CD4-positive, alpha-beta T cell treated with Interleukin-12 subunit alpha and Interleukin-12 subunit beta, for 1 hour (primary cell): Measurements from ENCODE around the gene KLRK1.
"Not testable (repeated sequence)": the region's sequence is repeated elsewhere in the genome, so short reads cannot be mapped to it uniquely, and the experiment has no call there.

Source experiments
- DNase-seq: peaks from one replicate; pipeline ENCODE4 v3.0.0-alpha.2; 2020

Gene KLRK1

DNA sequence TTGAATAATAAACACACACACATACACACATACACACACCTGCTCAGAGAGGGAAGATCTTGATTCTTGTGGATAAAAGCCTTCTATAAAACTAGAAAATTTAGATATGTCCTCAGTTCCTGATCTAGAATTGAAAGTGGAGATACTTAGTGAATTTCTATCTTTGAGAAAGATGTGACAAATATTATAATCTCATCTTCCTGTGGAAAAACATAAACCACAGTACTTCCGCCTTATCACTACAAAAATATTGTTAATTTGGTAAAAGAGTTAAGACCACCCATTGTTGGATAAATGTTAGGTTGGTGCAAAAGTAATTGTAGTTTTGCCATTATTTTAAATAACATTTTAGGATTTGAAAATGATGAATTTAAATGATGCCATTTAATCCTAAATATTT is at the start of gene KLRK1:
Gene KLRK1 (minus strand): TSS at position 138 of the 400 bp plus-strand sequence. CDS start 1,231 bp downstream, outside the sequence.
- DNase-seq = no peak

DNA sequence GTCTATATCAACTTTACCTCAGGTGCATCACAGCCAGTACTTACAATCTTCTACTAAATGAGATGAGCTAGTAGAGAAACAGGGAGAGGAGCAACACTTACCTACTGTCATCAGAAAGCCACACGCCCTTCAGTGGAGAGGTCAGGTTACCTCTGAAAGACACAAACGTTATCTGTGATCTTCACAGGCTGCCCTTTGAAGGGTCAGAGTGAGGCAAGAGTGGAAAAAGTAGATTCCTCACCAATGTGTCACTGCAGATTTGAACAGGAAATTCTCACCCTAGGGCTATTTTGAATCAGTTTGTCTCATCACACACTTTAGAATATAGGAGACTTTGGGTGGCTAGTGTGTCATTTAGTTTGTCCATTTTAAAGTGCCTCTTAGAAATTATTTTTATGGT is 47.8 kb upstream of the KLRK1 start:
- DNase-seq = not testable (repeated sequence)

DNA sequence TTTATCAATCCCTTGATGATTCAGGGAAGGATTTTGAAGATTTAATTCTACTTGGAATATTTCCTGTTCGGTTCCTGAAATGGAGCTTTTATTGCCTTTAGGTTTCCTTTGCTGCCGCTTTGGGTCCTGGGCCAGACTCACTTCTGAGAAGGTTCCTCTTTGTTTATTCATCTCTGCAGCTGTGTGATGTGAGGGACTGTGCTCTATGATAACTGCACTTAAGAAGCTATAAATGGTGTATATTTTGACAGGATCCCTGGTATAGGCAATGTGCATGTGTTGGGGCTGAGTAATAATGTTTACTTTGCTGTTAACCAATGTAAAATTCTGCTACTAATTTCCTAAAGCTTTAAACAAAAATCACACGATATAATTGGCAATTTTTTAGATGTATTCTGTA is 46.0 kb upstream of the KLRK1 start, which contains the start of gene KLRC2:
Gene KLRC2 (minus strand): TSS at position 195 of the 400 bp plus-strand sequence. CDS start 24 bp downstream, at position 171.
- DNase-seq = not testable (repeated sequence)

DNA sequence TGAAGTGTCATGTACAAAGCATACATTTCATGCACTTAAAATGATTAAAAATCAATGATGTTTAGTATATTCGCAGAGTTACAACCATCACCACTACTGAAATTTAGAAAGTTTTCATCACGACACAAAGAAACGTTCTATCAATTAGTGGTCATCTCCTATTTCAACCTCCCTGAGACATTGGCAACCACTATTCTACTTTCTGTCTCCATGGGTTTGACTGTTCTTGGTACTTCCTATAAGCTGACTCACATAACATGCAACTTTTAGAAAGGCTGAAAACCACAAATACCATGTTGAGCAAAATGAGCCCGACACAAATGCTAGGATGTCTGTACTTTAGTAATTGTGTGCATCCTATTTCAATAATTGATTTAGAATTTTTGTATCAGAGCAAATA is 40.8 kb upstream of the KLRK1 start:
- DNase-seq = not testable (repeated sequence)

DNA sequence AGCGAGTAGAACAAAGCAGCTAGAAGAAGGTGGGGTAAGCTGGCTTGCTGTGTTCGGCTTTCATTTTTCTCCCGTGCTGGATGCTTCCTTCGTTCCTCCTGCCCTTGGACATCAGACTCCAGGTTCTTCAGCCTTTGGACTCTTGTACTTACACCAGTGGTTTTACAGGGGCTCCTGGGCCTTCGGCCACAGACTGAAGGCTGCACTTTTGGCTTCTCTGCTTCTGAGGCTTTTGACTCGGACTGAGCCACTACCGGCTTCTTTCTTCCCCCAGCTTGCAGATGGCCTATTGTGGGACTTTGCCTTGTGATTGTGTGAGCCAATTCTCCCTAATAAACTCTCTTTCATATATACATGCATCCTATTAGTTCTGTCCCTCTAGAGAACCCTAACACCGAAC is 36.1 kb upstream of the KLRK1 start:
- DNase-seq = not testable (repeated sequence)

DNA sequence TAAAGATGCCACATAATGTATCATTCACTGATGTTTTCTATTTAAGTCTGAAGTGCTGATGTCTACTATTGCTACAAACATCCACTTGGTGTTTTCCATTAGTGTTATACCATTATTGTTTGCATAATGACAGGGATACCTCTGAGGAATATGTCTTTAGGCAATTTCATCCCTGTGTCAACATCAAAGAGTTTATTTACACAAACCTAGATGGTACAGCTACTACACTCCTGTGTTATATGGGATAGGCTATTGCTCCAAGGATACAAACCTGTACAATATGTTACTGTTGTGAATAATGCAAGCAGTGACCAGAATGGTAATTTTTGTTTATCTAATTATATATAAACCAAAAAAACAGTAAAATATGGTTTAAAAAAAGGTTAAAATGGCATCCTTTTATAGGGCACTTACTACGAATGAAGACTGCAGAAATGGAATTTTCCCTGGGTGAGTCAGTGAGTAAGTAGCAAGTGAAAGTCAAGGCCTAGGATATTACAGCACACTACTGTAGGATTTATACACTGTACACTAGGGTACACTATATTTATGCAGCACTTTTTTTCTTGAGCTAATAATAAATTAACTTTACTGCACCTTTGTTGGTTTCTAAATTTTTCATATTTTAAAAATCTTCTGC is 34.5 kb upstream of the KLRK1 start:
- not testable (repeated sequence) for DNase-seq

DNA sequence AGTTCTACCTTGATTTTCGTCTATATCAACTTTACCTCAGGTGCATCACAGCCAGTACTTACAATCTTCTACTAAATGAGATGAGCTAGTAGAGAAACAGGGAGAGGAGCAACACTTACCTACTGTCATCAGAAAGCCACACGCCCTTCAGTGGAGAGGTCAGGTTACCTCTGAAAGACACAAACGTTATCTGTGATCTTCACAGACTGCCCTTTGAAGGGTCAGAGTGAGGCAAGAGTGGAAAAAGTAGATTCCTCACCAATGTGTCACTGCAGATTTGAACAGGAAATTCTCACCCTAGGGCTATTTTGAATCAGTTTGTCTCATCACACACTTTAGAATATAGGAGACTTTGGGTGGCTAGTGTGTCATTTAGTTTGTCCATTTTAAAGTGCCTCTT is 32.3 kb upstream of the KLRK1 start:
- not testable (repeated sequence) for DNase-seq

DNA sequence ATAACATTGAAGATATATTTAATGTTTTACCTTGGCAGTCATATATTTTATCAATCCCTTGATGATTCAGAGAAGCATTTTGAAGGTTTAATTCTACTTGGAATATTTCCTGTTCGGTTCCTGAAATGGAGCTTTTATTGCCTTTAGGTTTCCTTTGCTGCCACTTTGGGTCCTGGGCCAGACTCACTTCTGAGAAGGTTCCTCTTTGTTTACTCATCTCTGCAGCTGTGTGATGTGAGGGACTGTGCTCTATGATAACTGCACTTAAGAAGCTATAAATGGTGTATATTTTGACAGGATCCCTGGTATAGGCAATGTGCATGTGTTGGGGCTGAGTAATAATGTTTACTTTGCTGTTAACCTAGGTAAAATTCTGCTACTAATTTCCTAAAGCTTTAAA is 30.5 kb upstream of the KLRK1 start, which contains the start of gene KLRC3:
Gene KLRC3 (minus strand): TSS at position 262 of the 400 bp plus-strand sequence. CDS start 45 bp downstream, at position 217.
- DNase-seq = not testable (repeated sequence)

DNA sequence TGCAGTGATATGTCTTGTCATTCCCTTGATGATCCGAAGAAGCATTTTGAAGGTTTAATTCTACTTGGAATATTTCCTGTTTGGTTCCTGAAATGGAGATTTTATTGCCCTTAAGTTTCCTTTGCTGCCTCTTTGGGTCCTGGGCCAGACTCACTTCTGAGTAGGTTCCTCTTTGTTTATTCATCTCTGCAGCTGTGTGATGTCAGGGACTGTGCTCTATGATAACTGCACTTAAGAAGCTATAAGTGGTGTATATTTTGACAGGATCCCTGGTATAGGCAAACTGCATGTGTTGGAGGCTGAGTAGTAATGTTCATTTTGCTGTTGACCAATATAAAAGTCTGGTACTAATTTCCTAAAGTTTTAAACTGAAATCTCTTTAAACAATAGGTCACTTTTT is 19.6 kb upstream of the KLRK1 start, which contains the start of gene KLRC4:
Gene KLRC4 (minus strand): TSS at position 366 of the 400 bp plus-strand sequence. CDS start 182 bp downstream, at position 184.
- DNase-seq = peak; percentile 49

DNA sequence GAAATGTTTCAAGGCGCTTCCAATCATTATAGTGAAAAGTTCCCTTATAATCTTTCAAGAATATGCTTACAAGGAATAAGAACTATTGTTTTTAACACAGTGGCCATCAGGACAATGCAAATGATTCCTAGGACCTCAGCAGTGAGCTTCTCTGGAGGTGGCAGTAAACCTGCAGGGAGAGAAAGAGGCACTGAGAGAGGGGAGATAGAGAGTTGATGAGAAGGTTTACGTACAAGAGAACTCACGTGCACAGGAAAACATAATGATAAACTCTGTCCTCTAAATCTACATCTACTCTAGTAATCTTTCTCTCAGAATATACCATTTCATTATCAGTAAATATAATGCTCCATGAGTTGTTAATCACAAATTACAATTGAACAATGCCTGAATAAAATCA is 19.0 kb upstream of the KLRK1 start:
- DNase-seq = no peak

DNA sequence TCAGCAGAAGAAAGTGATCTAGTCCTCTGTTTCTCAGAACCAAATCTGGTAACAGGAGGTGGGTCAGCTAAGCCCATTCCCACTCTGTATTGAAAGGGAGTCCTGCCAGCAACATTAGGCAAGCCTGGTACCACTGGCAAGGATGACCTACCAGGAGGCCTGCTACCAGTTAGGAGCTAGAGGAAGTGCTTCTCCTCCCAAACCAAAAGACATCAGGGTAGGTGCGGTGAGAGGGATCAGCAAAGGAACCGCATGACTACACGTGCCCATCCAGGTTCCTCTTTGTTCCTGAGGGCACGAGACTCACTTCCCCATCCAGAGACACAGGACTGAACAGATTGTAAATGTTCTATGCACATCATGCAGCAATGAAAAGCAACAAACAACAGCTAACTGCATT is 16.9 kb upstream of the KLRK1 start:
- no peak for DNase-seq

DNA sequence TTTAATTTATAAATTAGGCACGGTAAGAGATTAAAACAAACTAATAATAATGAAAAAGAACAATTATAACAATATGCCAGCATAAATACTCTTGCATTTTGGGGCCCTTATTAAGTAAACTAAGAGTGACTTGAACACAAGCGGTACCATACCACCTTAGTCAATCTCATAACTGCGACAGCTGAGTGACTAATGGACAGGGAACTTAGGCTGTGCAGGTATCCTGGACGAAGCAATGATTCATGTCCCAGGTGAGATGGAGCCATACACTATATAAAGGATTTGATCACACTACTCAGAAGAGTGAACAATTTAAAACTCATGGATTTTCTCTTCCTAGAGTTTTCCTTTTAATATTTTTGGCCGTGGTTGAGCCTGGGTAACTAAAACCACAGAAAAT is 15.5 kb upstream of the KLRK1 start:
- DNase-seq = no peak

DNA sequence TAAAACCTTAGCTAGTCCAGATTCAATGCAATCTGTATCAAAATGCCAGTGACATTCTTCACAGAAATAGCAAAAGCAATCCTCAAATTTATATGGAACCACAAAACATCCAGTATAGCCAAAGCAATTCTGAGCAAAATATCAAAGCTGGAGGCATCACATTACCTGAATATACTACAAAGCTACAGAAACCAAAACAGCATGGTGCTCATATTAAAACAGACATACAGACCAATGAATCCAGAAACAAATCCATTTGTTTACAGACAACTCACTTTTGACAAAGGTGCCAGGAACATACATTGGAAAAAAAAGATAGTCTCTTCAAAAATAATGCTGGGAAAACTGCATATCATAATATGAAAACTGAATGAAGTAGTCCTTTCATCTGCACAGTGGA is 15.0 kb upstream of the KLRK1 start:
- DNase-seq = no peak

DNA sequence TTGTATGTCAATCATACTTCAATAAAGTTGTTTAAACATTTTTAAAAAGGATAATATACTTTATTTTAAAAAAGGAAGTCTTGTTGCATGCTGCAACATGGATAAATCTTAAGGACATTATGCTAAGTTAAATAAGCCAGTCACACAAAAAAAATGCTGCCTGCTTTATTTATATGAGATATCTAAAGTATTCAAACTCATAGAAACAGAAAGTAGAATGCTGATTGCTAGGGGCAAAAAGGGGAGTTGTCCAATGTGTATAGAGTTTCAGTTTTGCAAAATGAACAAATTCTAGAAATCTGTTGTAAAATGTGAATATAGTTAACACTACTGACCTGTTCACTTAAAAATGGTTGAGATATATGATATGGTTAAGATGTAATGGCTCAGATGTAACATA is 11.0 kb upstream of the KLRK1 start:
- DNase-seq = no peak

DNA sequence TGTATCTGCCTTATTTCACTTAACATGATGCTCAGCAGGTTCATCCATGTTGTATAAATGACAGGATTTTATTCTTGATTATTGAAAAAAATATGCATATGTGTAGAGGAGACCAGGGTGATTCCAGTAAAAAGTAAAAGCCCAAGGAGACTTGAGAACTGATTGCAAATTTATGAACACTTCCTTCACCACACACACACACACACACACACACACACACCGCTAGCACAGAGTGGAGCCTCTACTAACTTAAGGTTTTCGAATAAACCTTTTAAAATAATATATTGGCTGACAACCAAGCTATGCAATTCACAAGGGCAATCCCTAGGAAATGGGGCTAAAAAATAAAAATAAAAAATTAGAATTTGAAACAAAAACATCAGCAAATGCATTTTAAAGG is 8.3 kb upstream of the KLRK1 start:
- DNase-seq = no peak

DNA sequence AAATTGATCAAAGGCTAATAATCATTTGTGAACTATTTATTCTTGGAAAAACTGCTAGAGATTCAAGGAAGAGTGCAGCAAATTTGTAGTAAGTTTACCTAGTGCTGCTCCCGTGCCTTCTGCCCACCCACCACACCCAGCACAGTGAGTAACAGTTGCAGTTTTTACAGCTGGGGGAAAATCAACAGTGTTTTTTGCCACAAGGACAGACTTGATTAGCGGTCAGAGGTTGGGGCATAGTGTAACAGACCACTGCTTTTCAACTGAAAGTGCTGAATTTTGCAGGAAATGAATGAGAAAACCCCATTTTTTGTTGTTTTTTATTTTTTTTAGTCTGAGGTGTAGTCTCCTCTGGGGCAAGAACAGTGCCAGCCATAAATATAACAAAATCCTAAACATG is 7.5 kb upstream of the KLRK1 start:
- peak; percentile 66 for DNase-seq

DNA sequence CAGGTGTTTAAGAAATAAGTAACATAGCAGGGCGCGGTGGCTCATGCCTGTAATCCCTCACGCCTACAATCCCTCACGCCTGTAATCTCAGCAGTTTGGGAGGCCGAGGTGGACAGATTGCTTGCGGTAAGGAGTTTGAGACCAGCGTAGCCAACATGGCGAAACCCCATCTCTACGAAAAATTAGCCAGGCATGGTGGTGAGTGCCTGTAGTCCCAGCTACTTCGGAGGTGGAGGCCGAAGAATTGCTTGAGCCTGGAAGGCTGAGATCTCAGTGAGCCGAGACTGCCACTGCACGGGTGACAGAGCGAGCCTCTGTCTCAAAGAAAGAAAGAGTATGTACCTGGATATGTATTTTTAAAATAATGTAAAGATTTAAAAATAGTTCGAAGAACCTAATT is 6.3 kb upstream of the KLRK1 start:
- not testable (repeated sequence) for DNase-seq

DNA sequence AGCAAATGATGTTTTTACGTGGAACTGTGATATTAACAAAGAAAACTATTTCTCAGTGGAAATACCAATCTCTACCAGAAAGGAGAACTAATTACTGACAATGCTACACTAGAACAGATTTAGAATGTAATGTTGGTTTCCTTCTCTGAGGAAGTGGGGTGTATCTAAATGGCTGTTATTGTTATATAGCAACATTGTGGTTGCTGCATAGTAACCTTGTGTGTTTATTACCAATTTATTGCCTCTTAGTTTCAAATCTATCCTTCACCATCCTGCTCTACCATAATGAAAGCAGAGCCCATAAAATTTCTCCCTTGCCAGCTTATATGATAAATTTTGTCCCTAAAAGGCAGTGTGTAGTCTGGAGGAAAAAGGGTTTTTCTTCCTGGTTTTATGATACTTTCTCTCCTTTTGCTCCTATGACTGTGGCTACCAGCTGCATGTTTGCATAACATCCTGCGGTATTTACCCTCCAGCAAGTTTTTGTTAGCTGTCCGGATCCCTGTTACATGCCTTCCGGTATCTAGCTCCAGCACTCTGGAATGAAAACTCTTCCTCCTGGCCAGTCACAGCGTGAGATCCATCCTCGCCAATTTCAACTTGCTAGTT is 5.7 kb upstream of the KLRK1 start:
- peak; percentile 71 for DNase-seq

DNA sequence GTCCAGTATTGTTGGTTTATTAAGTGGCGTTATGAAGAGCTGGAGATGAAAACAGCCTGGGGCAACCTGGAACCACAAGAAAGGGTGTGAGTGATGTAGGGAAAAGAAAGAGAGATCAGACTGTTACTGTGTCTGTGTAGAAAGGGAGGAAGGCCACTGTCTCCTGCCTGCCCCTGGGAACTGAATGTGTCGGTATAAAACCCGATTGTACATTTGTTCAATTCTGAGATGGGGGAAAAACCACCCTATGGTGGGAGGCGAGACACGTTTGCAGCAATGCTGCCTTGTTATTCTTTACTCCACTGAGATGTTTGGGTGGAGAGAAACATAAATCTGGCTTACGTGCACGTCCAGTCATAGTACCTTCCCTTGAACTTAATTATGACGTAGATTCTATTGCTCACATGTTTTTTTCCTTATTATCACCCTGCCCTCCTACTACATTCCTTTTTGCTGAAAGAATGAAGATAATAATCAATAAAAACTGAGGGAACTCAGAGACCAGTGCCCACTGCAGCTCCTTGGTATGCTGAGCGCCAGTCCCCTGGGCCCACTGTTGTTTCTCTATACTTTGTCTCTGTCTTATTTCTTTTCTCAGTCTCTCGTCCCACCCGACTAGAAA is 4.8 kb upstream of the KLRK1 start:
- DNase-seq = peak; percentile 72

DNA sequence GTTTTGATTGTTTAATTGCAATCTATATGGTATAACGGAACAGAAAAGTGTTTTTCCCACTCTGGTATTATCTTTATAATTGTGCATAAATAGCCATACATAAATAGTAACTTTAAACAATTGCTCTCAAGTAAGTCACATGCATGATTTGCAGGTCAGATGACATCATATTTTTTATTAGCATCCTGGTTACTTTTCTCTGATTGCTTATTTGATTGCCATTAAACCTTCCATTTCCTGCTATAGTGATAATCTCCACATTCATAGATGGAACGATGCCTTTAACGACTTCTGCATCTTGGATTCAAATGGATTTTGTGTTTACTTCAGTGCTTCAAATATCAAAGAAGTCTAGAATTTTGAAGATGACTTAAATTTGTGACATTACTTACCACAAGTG is 3.5 kb upstream of the KLRK1 start:
- DNase-seq = no peak

DNA sequence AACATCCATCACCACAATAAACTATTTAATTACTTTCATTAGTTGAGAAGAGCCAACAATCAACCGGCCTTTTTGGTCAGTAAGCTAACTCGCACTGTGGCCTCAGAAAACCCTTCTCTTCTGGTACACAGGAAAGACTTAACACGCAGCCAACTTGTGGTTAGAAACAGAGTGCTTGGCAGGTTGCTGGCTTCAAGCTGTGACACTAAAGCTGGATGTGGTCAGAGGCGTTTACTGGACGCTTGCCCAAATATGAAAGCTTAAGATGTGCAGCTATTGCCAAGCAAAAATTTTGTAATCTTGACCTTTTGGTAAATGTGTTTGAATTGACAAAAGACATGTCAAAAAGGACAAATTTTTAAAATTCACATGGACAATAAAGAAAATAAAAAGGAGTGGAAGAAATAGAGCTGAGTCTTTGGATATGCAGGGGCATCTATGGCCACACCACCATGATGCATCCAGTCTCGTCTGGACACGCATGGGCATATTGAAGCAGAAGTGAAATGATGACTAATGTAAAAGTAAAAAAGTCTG is 2.6 kb upstream of the KLRK1 start:
- peak; percentile 66 for DNase-seq

DNA sequence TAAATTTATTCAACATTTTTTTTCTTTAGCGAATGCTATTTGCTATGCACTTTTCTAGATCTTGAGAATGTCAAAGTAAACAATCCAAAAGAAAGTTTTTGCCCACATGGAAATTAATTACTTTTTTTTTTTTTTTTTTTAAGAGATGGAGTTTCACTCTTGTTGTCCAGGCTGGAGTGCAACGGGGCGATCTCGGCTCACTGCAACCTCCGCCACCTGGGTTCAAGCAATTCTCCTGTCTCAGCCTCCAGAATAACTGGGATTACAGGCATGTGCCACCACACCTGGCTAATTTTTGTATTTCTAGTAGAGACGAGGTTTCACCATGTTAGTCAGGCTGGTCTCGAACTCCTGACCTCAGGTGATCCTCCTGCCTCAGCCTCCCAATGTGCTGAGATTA is 1.1 kb upstream of the KLRK1 start:
- not testable (repeated sequence) for DNase-seq

DNA sequence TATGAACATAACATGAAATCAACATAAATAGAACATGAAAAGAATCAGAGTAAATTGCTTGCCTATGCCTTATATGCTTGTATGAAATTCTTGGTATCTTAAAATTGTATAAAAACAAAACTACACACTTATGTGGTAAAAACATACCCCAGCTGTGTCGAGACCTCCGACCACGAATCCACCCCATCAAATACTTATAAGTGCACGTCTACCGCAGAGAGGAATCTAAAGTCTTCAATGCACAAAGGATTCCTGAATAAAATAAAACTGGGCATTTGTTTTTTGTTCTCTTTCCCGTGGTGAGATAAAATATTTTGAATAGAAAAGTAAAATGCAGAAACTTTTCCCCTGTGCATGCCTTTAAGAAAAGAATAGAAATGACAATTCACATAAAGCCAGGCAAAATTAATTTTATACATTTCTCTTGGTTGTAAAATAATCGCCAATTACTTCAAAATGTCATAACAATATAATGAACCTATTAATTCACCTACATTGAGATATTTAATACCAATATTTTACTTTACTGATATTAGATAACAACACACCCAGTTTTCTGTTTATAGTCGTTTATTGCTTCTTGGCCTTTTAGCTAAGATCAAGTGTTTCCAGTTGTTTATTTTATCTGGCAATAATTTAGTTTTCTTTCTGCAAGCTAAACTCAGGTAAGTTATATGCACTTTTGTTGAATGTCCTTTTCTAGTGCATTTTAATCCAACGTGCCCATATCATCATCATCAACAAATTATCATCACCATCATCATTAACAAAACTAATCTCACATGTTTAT is 1.0 kb downstream of the KLRK1 start:
- DNase-seq = no peak
